ENCODE measurements around the gene MTG2. TPM values are rescaled to one million over a fixed set of nuclear protein-coding genes. Genes with fewer than 3 reads are reported as not detected.

MTG2 gene
- polyA plus RNA-seq, 1 of the 3 experiments (the other 2 are of a cell fraction) = 42.9 TPM

DNA sequence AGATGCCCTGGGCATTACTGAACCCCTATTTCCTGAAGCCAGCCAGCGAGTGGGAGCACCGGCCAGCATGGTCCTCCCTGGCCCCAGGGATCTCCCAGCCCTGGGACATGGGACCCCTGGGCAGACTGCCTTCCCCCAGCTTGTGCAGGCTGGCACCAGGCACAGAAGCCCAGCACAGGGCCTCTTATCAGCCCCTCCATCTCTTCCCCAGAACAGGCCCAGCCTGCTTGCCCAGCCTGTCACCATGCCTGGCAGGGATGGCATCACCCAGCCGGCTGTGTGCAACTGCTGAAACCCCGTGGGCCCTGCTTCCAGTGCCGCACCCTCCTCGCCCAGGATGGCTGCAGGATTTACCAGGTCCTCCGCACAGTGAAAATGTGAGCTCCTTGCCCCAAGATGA is 49.4 kb downstream of the MTG2 start:
- H3F3A ChIP-seq (replicated peaks; ENCODE audit: insufficient read depth) = peaks cover 7% of the 10 kb centered on the region
- H3K9ac ChIP-seq = no peak overlapping the region
- H3K4me3 ChIP-seq (ENCODE audit: low read depth in 2 of 2, low read length in 1 of 2) = no peak overlapping the region
- H3K27ac ChIP-seq (ENCODE audit: low read depth in 2 of 2, low read length in 1 of 2) = peak overlapping the region in 1 of 2 experiments; percentile 19; a peak in 1 of 4 replicates
- no peaks in the 10 kb centered on the region for H3K79me2 ChIP-seq (ENCODE audit: insufficient read depth)
- ChIA-PET POLR2A (no interaction called here), CTCF (interaction anchor here (1.0 to 1.3 kb wide), 2 partner anchors 28 to 47 kb away, joined by 3 read pairs; no protein-coding TSS in a partner anchor)
- no peak for TF ChIP-seq ELF1 (IDR thresholded peaks at IDR 0.05)
- TF ChIP-seq MXI1 (IDR thresholded peaks at IDR 0.05; ENCODE audit: low read depth, low read length) = peak; percentile 71; the same call in 1 of the 2 replicates
- TF ChIP-seq SIN3A (IDR thresholded peaks at IDR 0.05; ENCODE audit: borderline replicate concordance, low read depth, low read length) = no peak
- peak; percentile 99 for TF ChIP-seq GATA2 (CRISPR knock-in tag; IDR thresholded peaks at IDR 0.05)
- TF ChIP-seq, protein P1, sequence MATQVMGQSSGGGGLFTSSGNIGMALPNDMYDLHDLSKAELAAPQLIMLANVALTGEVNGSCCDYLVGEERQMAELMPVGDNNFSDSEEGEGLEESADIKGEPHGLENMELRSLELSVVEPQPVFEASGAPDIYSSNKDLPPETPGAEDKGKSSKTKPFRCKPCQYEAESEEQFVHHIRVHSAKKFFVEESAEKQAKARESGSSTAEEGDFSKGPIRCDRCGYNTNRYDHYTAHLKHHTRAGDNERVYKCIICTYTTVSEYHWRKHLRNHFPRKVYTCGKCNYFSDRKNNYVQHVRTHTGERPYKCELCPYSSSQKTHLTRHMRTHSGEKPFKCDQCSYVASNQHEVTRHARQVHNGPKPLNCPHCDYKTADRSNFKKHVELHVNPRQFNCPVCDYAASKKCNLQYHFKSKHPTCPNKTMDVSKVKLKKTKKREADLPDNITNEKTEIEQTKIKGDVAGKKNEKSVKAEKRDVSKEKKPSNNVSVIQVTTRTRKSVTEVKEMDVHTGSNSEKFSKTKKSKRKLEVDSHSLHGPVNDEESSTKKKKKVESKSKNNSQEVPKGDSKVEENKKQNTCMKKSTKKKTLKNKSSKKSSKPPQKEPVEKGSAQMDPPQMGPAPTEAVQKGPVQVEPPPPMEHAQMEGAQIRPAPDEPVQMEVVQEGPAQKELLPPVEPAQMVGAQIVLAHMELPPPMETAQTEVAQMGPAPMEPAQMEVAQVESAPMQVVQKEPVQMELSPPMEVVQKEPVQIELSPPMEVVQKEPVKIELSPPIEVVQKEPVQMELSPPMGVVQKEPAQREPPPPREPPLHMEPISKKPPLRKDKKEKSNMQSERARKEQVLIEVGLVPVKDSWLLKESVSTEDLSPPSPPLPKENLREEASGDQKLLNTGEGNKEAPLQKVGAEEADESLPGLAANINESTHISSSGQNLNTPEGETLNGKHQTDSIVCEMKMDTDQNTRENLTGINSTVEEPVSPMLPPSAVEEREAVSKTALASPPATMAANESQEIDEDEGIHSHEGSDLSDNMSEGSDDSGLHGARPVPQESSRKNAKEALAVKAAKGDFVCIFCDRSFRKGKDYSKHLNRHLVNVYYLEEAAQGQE (IDR thresholded peaks at IDR 0.05; ENCODE audit: low read depth, low read length) = no peak
- peak in 1 of 2 experiments; percentile 32; a peak in 1 of 4 replicates for TF ChIP-seq EP300 (IDR thresholded peaks at IDR 0.05; ENCODE audit: borderline replicate concordance in 1 of 2, low read depth in 1 of 2, low read length in 1 of 2)
- TF ChIP-seq FOSL2 (IDR thresholded peaks at IDR 0.05; ENCODE audit: borderline replicate concordance, low read depth) = no peak
- TF ChIP-seq MEF2A (IDR thresholded peaks at IDR 0.05; ENCODE audit: borderline replicate concordance, low read depth) = no peak
- WGBS (ENCODE audit: low lambda C conversion rate) = 47% methylated on average over 7 of the region's 7 CpGs
- no peak overlapping the region for H2AFZ ChIP-seq (ENCODE audit: low read depth)
- no peaks in the 10 kb centered on the region for H3K27me3 ChIP-seq (ENCODE audit: insufficient read depth)
- H3K36me3 ChIP-seq (replicated peaks in 1 of 2; ENCODE audit: control insufficient read depth in 1 of 2, insufficient read depth in 2 of 2, low read length in 1 of 2) = no peaks in the 10 kb centered on the region
- peaks cover 0 to 37% of the 10 kb centered on the region in 2 experiments; a peak in 1 of 4 replicates for H3K4me1 ChIP-seq (ENCODE audit: control insufficient read depth in 1 of 2, insufficient read depth in 2 of 2, low read depth in 1 of 2, low read length in 1 of 2)
- DNase-seq = peak; percentile 82
- H3K9me3 ChIP-seq = no peaks in the 10 kb centered on the region
- H3K4me2 ChIP-seq = no peak overlapping the region
- H4K20me1 ChIP-seq (ENCODE audit: insufficient read depth) = no peaks in the 10 kb centered on the region
- no peaks in the 10 kb centered on the region for H3K9me2 ChIP-seq

DNA sequence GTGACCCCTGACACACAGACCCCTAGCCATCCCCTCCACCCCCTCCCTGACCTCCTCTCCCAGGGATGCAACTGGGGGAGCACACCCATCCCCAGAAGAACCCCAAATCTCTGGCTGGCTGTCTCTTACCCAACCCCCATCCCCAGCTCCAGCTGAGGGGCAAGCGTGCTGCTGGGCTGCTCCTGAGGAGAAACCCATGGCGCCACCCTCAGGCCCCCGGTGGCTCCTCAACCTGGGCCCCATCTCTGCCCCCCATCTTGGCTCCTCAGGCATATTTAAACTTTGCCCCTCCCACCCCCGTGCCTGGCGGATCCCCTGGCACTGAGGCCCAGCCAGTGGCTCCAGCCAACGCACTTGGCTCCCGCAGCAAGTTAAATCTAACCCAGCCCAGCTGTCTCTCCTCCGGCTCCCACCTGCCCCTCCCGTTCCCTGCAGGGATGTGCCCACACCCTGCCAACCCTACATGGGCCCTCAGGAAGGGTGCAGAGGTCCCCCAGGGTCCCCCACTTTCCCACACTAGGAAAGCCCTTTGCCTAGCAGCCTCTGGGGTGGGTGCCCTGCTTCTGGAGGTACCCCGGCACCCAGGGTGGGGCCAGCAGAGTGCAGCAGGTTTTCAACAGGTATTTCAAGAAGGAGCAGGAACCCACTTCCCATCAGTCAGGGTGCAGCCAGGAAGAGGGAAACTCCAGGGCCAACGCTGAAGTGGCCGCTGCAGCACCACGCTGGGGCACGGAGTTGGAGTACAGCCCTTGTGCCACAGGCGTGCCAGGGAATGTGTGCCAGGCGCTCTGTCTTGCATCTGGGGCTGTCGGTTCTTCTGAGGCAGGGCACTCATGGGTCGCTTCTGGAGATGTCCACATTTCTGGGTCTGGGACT is 50.2 kb downstream of the MTG2 start:
- ChIA-PET CTCF (interaction anchor here (1.0 to 1.3 kb wide), 3 partner anchors 13 to 48 kb away, joined by 3 to 4 read pairs (median 3); no protein-coding TSS in a partner anchor), POLR2A (no interaction called here)
- no peaks in the 10 kb centered on the region for H3K9me2 ChIP-seq
- H3K4me2 ChIP-seq = no peak overlapping the region
- H3K4me1 ChIP-seq (ENCODE audit: control insufficient read depth in 1 of 2, insufficient read depth in 2 of 2, low read depth in 1 of 2, low read length in 1 of 2) = peaks cover 0 to 37% of the 10 kb centered on the region in 2 experiments; a peak in 1 of 4 replicates
- DNase-seq = no peak
- no peaks in the 10 kb centered on the region for H3K27me3 ChIP-seq (ENCODE audit: insufficient read depth)
- 70% methylated on average over 17 of the region's 18 CpGs for WGBS (ENCODE audit: low lambda C conversion rate)
- H4K20me1 ChIP-seq (ENCODE audit: insufficient read depth) = no peaks in the 10 kb centered on the region
- H3K4me3 ChIP-seq (ENCODE audit: low read depth in 2 of 2, low read length in 1 of 2) = no peak overlapping the region
- H3K27ac ChIP-seq (ENCODE audit: low read depth in 2 of 2, low read length in 1 of 2) = no peak overlapping the region
- H3K9ac ChIP-seq = no peak overlapping the region
- H3K9me3 ChIP-seq = no peaks in the 10 kb centered on the region
- no peaks in the 10 kb centered on the region for H3K79me2 ChIP-seq (ENCODE audit: insufficient read depth)
- H3K36me3 ChIP-seq (replicated peaks in 1 of 2; ENCODE audit: control insufficient read depth in 1 of 2, insufficient read depth in 2 of 2, low read length in 1 of 2) = no peaks in the 10 kb centered on the region
- no peak overlapping the region for H2AFZ ChIP-seq (ENCODE audit: low read depth)
- peaks cover 7% of the 10 kb centered on the region for H3F3A ChIP-seq (replicated peaks; ENCODE audit: insufficient read depth)
- TF ChIP-seq GATA2 (CRISPR knock-in tag; IDR thresholded peaks at IDR 0.05) (no peak), MXI1 (IDR thresholded peaks at IDR 0.05; ENCODE audit: low read depth, low read length) (no peak), USF2 (IDR thresholded peaks at IDR 0.05; ENCODE audit: borderline replicate concordance, low read depth, low read length) (no peak), MEF2A (IDR thresholded peaks at IDR 0.05; ENCODE audit: borderline replicate concordance, low read depth) (no peak), SMC3 (IDR thresholded peaks at IDR 0.05; ENCODE audit: low read depth, low read length) (no peak), TEAD4 (IDR thresholded peaks at IDR 0.05; ENCODE audit: borderline replicate concordance, insufficient read depth) (no peak), RCOR1 (IDR thresholded peaks at IDR 0.05; ENCODE audit: low read length) (no peak), SIN3A (IDR thresholded peaks at IDR 0.05; ENCODE audit: borderline replicate concordance, low read depth, low read length) (no peak), TAF1 (IDR thresholded peaks at IDR 0.05; ENCODE audit: borderline replicate concordance, low read depth, low read length) (no peak), RAD21 (IDR thresholded peaks at IDR 0.05; ENCODE audit: low read length) (no peak), FOXM1 (IDR thresholded peaks at IDR 0.05; ENCODE audit: low read depth) (no peak), NFIC (IDR thresholded peaks at IDR 0.05; ENCODE audit: borderline replicate concordance) (no peak), FOXJ3 (CRISPR knock-in tag; IDR thresholded peaks at IDR 0.05) (no peak), POLR2AphosphoS5 (IDR thresholded peaks at IDR 0.05; ENCODE audit: low read depth, low read length) (no peak), ELF1 (IDR thresholded peaks at IDR 0.05) (no peak), YY1 (IDR thresholded peaks at IDR 0.05; ENCODE audit: low read depth) (no peak), FOSL2 (IDR thresholded peaks at IDR 0.05; ENCODE audit: borderline replicate concordance, low read depth) (no peak), USF1 (IDR thresholded peaks at IDR 0.05; ENCODE audit: borderline replicate concordance, low read depth) (no peak)
